Measurements from ENCODE around the gene MAP7D2. TPM values are rescaled to one million over a fixed set of nuclear protein-coding genes. Genes with fewer than 3 reads are reported as not detected.

MAP7D2 gene
- total RNA-seq, 1 experiment from 2014 or later: 1.9 TPM

- no peak overlapping the region for H3K23ac ChIP-seq (ENCODE audit: insufficient read length, low read depth, low read length)
- TF ChIP-seq CTCF (conservative IDR thresholded peaks at IDR 0.05): no peak
- H3K18ac ChIP-seq (ENCODE audit: insufficient read length, low read depth, low read length): no peak overlapping the region
- peaks cover 6% of the 10 kb centered on the region for H3K9me3 ChIP-seq (ENCODE audit: control insufficient read depth, low read depth, low read length)
- H2BK5ac ChIP-seq (ENCODE audit: insufficient read length, low read length): no peak overlapping the region
- peaks cover 1% of the 10 kb centered on the region; the same call in 1 of the 2 replicates for H3K27me3 Mint-ChIP-seq (ENCODE audit: low read depth)
- H2AFZ ChIP-seq (ENCODE audit: low read length): no peak overlapping the region
- H3K56ac ChIP-seq (ENCODE audit: insufficient read length, low read depth, low read length): no peak overlapping the region
- no peak overlapping the region for H2BK120ac ChIP-seq (ENCODE audit: low read depth, low read length, poor library complexity, severe bottlenecking)
- no peaks in the 10 kb centered on the region for H3K4me1 ChIP-seq (ENCODE audit: insufficient read depth, low read length)
- DNase-seq: no peak
- H3K14ac ChIP-seq (ENCODE audit: insufficient read depth, low read length): no peak overlapping the region
- WGBS (ENCODE audit: extremely low coverage, insufficient read length, low lambda C conversion rate): no CpG with 5 or more reads among the region's 6 CpGs
- no peaks in the 10 kb centered on the region for H3K79me2 ChIP-seq (ENCODE audit: insufficient read depth, low read length)
- no peak overlapping the region for H3K4ac ChIP-seq (ENCODE audit: low read depth, low read length)
- no peak overlapping the region for H4K5ac ChIP-seq (ENCODE audit: insufficient read length, low read depth, low read length)
- H3K4me2 ChIP-seq (ENCODE audit: insufficient read depth, insufficient read length, low read length): no peak overlapping the region
- no peaks in the 10 kb centered on the region for H3K27me3 ChIP-seq (ENCODE audit: insufficient read depth, low read length)
- no peak overlapping the region for H2BK15ac ChIP-seq (ENCODE audit: low read depth, low read length)
- no peaks in the 10 kb centered on the region for H3K79me1 ChIP-seq (ENCODE audit: insufficient read depth, low read depth, low read length, poor library complexity, severe bottlenecking)
- no peak overlapping the region for H3K4me3 Mint-ChIP-seq
- H3T11ph ChIP-seq (ENCODE audit: low read length): no peak overlapping the region
- H2AK5ac ChIP-seq (ENCODE audit: insufficient read length, low read length): no peak overlapping the region
- no peaks in the 10 kb centered on the region for H3K4me1 Mint-ChIP-seq
- H2BK12ac ChIP-seq (ENCODE audit: insufficient read length, low read depth, low read length): no peak overlapping the region
- H3K9ac ChIP-seq (ENCODE audit: extremely low read depth, insufficient read length, low read length): no peak overlapping the region
- H3K36me3 Mint-ChIP-seq (ENCODE audit: insufficient read depth in 1 of 3, low read depth in 3 of 3): peaks cover 0 to under 1% (median 0%) of the 10 kb centered on the region in 3 experiments; a peak in 3 of 7 replicates
- no peak overlapping the region for H3K27ac Mint-ChIP-seq
- H3K9me3 Mint-ChIP-seq: peaks cover 64 to 68% of the 10 kb centered on the region in 2 experiments
- H3K27ac ChIP-seq (ENCODE audit: insufficient read length, low read depth, low read length): no peak overlapping the region
- no peaks in the 10 kb centered on the region for H4K20me1 ChIP-seq (ENCODE audit: control insufficient read depth, insufficient read depth, insufficient read length)
- H3K23me2 ChIP-seq (ENCODE audit: insufficient read length, low read depth, low read length, poor library complexity, severe bottlenecking): no peaks in the 10 kb centered on the region
- no peak overlapping the region for H2BK20ac ChIP-seq (ENCODE audit: low read depth, low read length, poor library complexity, severe bottlenecking)
- no peak overlapping the region for H4K8ac ChIP-seq (replicated peaks; ENCODE audit: insufficient read length, low read depth, low read length)
- no peak overlapping the region for H4K91ac ChIP-seq (ENCODE audit: insufficient read length, low read depth, low read length)
Observed at GRCh38 chrX:20089845-20090244, 26.9 kb downstream of the MAP7D2 start.
